VCaP (cell line): ENCODE data around the gene SMLR1.

Experiments used
- H3K27ac ChIP-seq: fragments of 450-650 bp; 2 replicates; pipeline ENCODE4 v1.5.1; 2017
- CTCF ChIP-seq: fragments of 450-650 bp; conservative IDR thresholded peaks from 2 replicates; pipeline ENCODE4 v1.5.1; 2017; ENCODE audit warnings: mild to moderate bottlenecking, moderate library complexity

Gene SMLR1

DNA sequence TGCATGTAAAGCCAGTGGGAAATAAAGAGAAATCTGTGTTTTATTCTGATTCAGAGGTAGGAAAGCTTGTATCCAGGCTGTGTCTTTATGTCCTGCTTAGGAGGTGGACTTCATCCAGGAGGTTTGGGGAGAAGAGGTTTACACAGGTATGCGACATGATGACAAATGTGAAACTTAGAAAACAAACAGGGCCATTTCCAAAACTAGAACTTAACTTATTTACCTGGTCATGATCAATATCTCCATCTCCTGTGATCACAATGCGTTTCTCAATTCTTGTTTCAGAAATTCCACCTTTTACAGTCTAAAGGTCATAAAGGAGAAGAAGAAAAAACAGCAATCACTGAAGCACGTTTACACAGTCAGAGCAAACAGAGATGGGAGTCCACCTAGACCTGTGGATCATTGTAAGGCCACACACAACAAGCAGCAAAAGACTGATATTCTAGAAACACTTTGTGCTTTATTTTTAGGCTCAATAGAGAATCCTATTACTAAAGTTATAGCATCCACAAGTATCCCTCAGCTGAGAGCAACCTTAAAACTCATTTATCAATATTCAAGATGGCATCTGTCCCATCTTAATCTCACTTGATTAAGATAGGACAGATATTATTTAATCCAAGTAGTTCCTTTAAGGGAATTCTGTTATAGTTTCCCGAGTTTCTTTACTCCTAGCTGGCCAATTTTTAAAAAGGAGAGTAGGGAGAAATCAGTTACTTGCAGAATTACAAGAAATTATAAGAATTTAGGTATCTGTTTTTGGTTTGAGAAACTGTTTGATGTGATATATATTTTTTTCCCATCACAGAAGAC is 36.4 kb downstream of the SMLR1 start:
- no peak overlapping the region for H3K27ac ChIP-seq

GRCh38 chr6:130864344-130864743 is 37.1 kb downstream of the SMLR1 start:
- H3K27ac ChIP-seq = no peak overlapping the region
- TF ChIP-seq CTCF = no peak

More for the DNA sequence above, 36.4 kb downstream of the SMLR1 start:
- no peak for TF ChIP-seq CTCF

- no peak for TF ChIP-seq CTCF
- H3K27ac ChIP-seq = no peak overlapping the region
These were observed 38.6 kb downstream of the SMLR1 start for GRCh38 chr6:130865793-130866192.

DNA sequence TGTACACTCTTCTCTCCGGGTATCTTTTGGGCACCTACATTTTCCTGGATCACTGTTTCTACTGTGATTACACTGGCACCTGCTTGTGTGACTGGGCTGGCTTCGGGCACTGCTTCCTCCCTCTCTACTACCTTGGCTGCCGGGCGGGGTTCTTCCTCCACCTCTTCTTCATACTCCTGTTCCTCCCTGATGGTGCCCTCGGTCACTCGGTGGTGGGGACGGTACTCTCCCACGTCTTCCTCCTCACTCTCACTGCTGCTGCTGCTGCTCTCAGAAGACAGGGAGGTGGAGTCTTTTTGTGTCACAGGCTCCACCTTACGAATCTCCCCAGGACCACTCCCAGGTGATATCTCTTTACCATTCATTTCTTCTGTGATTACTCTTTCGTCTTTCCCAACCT is 42.5 kb downstream of the SMLR1 start:
- no peak for TF ChIP-seq CTCF
- no peak overlapping the region for H3K27ac ChIP-seq

DNA sequence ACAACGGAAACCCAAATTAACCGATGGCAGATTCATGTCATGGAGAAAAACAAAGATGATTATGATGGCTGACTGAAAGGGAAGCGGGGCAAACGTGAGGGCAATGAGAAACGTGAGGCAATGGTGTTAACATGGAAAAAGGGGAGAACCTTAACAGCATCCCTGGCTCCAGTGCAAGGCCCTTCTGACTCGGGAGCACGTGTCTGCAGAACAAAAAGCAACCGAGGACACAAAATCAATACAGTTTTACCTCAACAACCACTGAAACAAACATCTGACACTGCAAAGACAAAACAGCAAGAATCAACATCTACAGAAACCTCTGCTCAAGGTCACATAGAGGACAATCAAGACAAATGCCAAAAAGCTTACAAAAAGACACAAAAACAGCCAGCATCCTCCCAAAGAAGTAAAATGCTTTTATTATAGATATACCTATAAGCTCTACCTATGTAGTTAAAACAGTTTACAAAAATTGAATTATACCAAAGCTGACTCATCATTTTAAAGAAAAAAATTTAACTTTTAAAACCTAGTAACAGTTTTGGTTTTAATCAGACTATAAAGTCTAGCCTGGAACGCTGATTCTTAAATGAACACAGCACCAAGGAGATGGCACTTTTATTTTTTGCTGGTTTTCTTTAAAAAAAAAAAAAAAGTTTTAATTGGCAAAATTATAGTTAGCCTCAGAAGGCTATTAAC is 43.1 kb downstream of the SMLR1 start:
- no peak overlapping the region for H3K27ac ChIP-seq

GRCh38 chr6:130872250-130873095 is 45.3 kb downstream of the SMLR1 start:
- TF ChIP-seq CTCF = peak; percentile 94
- no peak overlapping the region for H3K27ac ChIP-seq

More for the DNA sequence above, 43.1 kb downstream of the SMLR1 start:
- TF ChIP-seq CTCF = no peak

- no peak overlapping the region for H3K27ac ChIP-seq
- TF ChIP-seq CTCF = no peak
These were observed 46.5 kb downstream of the SMLR1 start for GRCh38 chr6:130873746-130874145.
